AG04449 (cell line): Measurements from ENCODE around the gene SLC2A11.
"Not testable (repeated sequence)": the region's sequence is repeated elsewhere in the genome, so short reads cannot be mapped to it uniquely, and the experiment has no call there.

Source experiments
- CTCF ChIA-PET: fragments of 350-600 bp; formaldehyde crosslinking; extraction: SDS; loops from one replicate; lab custom pipeline; 2021; ENCODE audit warnings: antibody characterized with exemption; lab: Yijun Ruan, JAX
- POLR2A ChIA-PET: fragments of 400-600, 350-600 bp; formaldehyde crosslinking; extraction: SDS; loops from one replicate; lab custom pipeline; 2020; ENCODE audit warnings: antibody characterized with exemption, inconsistent platforms; lab: Yijun Ruan, JAX
- DNase-seq: peaks from one replicate; pipeline ENCODE4 v3.0.0-alpha.2; 2010; ENCODE audit warnings: low read depth, low spot score
- H3K4me3 ChIP-seq: 2 replicates; pipeline ENCODE4 v1.5.1; 2011; ENCODE audit warnings: low read depth, mild to moderate bottlenecking, control low read depth, low read length
- TF ChIP-seq, protein P1 (sequence below): IDR thresholded peaks from one replicate; pipeline ENCODE4 v1.5.1; 2011; ENCODE audit warnings: mild to moderate bottlenecking, moderate library complexity, low read length, control low read depth, inconsistent platforms; ENCODE audit not compliant: insufficient read depth; ENCODE audit errors: missing control alignments

The SLC2A11 gene

DNA sequence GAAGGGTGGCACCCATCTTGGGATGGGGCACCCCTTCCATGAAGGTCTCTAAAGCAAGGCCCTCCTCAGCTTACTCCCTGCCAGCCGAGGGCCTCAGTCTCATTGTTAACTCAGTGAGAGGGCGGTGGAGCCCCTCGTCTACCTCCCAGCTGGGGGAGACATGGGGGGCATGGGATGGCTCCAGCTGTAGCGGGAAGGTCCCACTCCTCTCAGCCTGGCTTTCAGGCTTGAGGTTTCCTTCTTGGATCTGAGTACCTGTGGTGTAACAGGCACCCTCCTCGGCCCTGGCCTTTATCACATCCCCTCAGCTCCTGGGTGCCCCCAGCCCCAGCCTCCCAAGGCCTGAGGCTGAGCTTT is 38.5 kb downstream of the SLC2A11 start:
- H3K4me3 ChIP-seq: peak overlapping the region; percentile 94
- ChIA-PET POLR2A (interaction anchor here (0.6 kb wide), 1 partner anchor 18 kb away, joined by 4 read pairs; no protein-coding TSS in a partner anchor), CTCF (no interaction called here)
- DNase-seq: no peak
- TF ChIP-seq, protein P1, sequence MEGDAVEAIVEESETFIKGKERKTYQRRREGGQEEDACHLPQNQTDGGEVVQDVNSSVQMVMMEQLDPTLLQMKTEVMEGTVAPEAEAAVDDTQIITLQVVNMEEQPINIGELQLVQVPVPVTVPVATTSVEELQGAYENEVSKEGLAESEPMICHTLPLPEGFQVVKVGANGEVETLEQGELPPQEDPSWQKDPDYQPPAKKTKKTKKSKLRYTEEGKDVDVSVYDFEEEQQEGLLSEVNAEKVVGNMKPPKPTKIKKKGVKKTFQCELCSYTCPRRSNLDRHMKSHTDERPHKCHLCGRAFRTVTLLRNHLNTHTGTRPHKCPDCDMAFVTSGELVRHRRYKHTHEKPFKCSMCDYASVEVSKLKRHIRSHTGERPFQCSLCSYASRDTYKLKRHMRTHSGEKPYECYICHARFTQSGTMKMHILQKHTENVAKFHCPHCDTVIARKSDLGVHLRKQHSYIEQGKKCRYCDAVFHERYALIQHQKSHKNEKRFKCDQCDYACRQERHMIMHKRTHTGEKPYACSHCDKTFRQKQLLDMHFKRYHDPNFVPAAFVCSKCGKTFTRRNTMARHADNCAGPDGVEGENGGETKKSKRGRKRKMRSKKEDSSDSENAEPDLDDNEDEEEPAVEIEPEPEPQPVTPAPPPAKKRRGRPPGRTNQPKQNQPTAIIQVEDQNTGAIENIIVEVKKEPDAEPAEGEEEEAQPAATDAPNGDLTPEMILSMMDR: no peak

- 0 out of 2 replicates have a peak overlapping the region, but pooled peaks have one; percentile 1 for H3K4me3 ChIP-seq
- ChIA-PET POLR2A (no interaction called here), CTCF (no interaction called here)
- TF ChIP-seq, protein P1: no peak
- no peak for DNase-seq
Measured at GRCh38 chr22:23896523-23897186, 39.0 kb downstream of the SLC2A11 start.

DNA sequence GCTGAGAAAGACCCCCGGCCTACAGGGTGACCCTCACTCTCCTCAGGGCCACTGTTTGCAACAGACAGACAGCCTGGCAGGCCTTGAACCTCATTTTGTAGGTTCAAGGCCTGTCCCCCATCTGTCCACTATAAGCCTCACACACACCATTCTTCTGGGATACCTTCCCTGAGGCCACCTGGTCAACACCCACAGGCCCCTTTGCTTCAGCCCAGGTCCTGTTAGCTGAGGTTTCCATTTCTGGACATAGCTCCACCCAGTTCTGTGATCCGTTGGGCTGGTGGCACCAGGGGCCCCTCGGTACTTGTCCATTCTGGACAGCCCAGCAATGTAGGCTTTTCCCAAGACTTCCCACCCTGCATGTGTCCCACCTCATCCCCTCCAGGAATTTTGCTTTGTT is 39.6 kb downstream of the SLC2A11 start:
- no peak overlapping the region for H3K4me3 ChIP-seq
- ChIA-PET CTCF (no interaction called here), POLR2A (no interaction called here)
- DNase-seq: no peak
- TF ChIP-seq, protein P1: no peak

DNA sequence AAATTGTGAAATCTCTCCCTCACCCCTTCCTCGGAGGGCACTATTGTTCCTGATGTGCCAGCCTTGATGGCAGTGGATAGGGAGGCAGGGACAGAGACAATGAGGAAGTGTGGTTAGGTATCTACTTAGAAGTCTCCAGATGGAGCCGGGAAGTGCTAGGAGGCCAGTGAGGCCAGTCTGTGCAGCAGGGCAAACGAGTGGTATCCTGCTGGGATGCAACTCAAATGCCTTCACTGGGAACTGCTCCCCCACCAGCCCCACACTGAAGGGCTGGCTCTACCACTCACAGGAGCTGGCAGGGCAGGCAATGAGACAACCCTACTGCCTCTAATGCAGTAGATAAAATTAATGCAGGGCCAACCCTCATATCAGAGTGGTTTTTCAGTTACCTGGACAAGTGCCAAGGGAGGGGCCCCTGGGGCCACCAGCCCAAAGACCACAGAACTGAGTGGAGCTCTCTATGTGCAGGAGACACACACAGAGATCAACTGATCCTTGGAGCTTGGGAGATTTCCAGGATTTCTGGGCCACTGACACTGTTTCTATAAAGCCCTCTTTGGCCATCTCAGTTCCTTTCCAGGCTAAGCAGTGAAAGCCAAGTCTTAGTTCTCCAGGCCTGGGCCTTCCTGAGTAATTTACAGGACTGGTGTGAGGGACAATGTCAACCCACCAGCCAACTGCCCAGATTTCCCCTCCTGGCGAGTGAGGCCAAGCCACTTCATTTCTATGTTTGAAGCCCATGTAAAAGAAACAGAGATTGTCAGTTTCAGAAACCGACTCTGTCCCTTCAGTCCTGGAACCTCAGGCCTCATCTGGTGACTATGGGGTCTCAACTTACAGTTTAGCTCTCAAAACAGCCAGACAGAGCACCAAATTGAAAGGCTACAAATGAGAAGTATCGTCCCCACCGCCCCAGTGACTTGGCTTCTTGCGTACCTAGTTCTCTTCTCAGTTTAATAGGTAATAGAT is 40.6 kb downstream of the SLC2A11 start:
- no peak overlapping the region for H3K4me3 ChIP-seq
- TF ChIP-seq, protein P1: no peak
- no peak for DNase-seq
- ChIA-PET CTCF (interaction anchor here (1.0 to 1.4 kb wide), 3 partner anchors 10 to 48 kb away, joined by 3 to 5 read pairs (median 4); no protein-coding TSS in a partner anchor), POLR2A (interaction anchor here (1.2 kb wide), 1 partner anchor 16 kb away, joined by 3 read pairs; no protein-coding TSS in a partner anchor)

DNA sequence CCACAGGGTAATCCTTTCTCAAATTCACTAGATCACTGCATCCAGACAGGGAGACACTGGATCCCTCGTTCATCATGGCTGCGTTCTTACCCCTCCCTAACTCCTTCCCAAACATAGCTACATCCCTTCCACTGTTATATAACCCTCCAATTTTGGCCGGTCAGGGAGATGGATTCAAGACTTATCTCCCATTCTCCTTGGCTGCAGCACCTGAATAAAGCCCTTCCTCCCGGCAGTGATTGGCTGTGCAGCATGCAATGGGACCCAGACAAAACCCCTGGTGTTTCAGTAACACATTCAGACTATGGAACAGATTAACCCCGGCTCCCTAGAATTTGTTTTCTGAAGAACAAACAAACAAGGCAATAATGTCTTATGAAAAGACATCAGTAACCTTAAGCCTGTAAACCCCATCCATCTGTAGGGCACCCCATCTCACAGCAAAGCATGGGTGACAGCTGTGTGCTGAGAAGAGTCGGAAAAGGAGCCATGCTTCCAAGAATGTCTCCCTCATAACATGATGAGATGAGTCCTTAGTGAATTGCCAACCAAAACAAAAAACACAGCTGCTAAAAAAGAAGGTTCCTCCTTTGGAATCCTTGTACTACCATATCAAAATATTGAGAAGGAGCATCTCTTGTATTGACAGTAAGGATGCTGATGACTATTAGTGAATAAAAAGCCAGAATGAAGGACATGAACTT is 41.5 kb downstream of the SLC2A11 start:
- CTCF ChIA-PET: interaction anchor here (1.0 to 1.6 kb wide), 3 partner anchors 11 to 49 kb away, joined by 3 to 4 read pairs (median 4); no protein-coding TSS in a partner anchor
- no peak overlapping the region for H3K4me3 ChIP-seq
- TF ChIP-seq, protein P1: no peak
- no peak for DNase-seq
- POLR2A ChIA-PET: interaction anchor here (1.2 kb wide), 1 partner anchor 15 kb away, joined by 3 read pairs; no protein-coding TSS in a partner anchor

DNA sequence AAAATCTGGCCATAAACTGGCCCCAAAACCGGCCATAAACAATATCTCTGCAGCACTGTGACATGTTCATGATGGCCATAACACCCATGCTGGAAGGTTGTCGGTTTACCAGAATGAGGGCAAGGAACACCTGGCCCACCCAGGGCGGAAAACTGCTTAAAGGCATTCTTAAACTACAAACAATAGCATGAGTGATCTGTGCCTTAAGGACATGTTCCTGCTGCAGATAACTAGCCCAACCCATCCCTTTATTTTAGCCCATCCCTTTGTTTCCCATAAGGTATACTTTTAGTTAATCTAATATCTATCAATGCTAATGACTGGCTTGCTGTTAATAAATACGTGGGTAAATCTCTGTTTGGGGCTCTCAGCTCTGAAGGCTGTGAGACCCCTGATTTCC is 42.6 kb downstream of the SLC2A11 start:
- H3K4me3 ChIP-seq, POLR2A ChIA-PET, DNase-seq: not testable (repeated sequence)
- CTCF ChIA-PET: interaction anchor here (0.7 to 1.6 kb wide), 2 partner anchors 13 to 50 kb away, joined by 3 to 4 read pairs; no protein-coding TSS in a partner anchor
